Nephron (organoid): ENCODE results near the gene TOGARAM1.

ENCODE experiments used
- H3K27ac Mint-ChIP-seq, 3 experiments: 2 replicates each; pipeline ENCODE4 v1.8.0; 2020; ENCODE audit warnings: mixed read lengths in 3 of 3, mild to moderate bottlenecking in 2 of 3, moderate library complexity in 1 of 3
- H3K27me3 Mint-ChIP-seq: 2 replicates; pipeline ENCODE4 v1.8.0; 2021; ENCODE audit warnings: low read depth, mild to moderate bottlenecking, moderate library complexity, mixed read lengths
- H3K36me3 Mint-ChIP-seq: 2 replicates; pipeline ENCODE4 v1.8.0; 2020; ENCODE audit warnings: low read depth, mixed read lengths
- H3K4me1 Mint-ChIP-seq: 2 replicates; pipeline ENCODE4 v1.8.0; 2020; ENCODE audit warnings: mixed read lengths
- H3K4me3 Mint-ChIP-seq, 3 experiments: 2 replicates each; pipeline ENCODE4 v1.8.0; 2020; ENCODE audit warnings: mild to moderate bottlenecking in 3 of 3, mixed read lengths in 3 of 3, moderate library complexity in 2 of 3
- H3K9me3 Mint-ChIP-seq: 2 replicates; pipeline ENCODE4 v1.8.0; 2020; ENCODE audit warnings: mixed read lengths
- TF ChIP-seq, protein P1 (sequence below), 3 experiments: fragments of 200-600 bp; sonication (generic); IDR thresholded peaks; one replicate each; pipeline ENCODE4 v1.5.0; 2021; ENCODE audit warnings: antibody characterized with exemption in 3 of 3; ENCODE audit not compliant: unreplicated experiment in 3 of 3

TOGARAM1 gene

DNA sequence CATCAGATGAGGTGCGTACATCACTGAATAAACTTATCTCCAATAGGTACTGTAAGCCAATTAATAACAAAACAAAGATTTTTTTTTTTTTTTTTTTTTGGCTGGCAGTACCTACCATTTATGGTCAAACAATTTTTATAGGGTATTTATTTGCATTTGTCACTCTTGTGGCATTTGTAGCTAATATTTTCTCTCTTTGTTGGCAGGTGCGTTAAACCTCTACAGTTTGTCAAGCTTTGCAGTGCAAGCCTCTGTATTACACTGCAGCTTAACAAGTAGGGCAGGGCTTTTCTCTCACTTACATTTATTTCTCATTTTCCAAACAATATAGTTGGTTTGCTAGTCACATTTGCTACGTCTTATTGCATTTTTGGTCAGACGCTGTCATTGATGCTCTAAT lies 134.2 kb downstream of the TOGARAM1 start:
- no peaks in the 10 kb centered on the region for H3K27me3 Mint-ChIP-seq
- no peak overlapping the region for H3K4me3 Mint-ChIP-seq
- peaks cover 82% of the 10 kb centered on the region for H3K36me3 Mint-ChIP-seq
- no peak overlapping the region for H3K27ac Mint-ChIP-seq
- H3K4me1 Mint-ChIP-seq = no peaks in the 10 kb centered on the region
- TF ChIP-seq, protein P1, sequence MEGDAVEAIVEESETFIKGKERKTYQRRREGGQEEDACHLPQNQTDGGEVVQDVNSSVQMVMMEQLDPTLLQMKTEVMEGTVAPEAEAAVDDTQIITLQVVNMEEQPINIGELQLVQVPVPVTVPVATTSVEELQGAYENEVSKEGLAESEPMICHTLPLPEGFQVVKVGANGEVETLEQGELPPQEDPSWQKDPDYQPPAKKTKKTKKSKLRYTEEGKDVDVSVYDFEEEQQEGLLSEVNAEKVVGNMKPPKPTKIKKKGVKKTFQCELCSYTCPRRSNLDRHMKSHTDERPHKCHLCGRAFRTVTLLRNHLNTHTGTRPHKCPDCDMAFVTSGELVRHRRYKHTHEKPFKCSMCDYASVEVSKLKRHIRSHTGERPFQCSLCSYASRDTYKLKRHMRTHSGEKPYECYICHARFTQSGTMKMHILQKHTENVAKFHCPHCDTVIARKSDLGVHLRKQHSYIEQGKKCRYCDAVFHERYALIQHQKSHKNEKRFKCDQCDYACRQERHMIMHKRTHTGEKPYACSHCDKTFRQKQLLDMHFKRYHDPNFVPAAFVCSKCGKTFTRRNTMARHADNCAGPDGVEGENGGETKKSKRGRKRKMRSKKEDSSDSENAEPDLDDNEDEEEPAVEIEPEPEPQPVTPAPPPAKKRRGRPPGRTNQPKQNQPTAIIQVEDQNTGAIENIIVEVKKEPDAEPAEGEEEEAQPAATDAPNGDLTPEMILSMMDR (IDR thresholded peaks at IDR 0.05; ENCODE audit: unreplicated experiment in 3 of 3) = no peak
- no peaks in the 10 kb centered on the region for H3K9me3 Mint-ChIP-seq

DNA sequence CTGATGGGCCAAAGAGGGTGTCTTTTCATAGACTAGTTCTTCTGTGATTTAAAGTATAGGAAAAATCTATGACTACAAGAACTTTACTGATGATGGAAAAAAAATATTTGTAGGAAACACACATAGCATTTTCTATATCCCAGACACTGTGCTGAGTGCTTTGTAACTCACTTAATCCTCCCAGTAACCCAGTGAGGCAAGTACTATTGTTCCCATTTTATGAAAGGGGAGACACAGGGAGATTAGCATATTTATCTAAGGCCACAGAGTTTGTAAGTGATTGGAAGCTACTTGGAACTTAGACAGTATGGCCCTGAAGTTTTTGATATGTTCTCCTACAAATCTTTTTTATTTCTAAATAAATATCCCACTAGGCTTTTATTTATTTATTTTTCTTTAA lies 141.8 kb downstream of the TOGARAM1 start:
- TF ChIP-seq, protein P1 (IDR thresholded peaks at IDR 0.05; ENCODE audit: unreplicated experiment in 3 of 3) = no peak
- H3K36me3 Mint-ChIP-seq = peaks cover 69% of the 10 kb centered on the region
- no peak overlapping the region for H3K4me3 Mint-ChIP-seq
- H3K27ac Mint-ChIP-seq = peak overlapping the region in 1 of 3 experiments; percentile 30
- no peaks in the 10 kb centered on the region for H3K9me3 Mint-ChIP-seq
- H3K27me3 Mint-ChIP-seq = no peaks in the 10 kb centered on the region
- H3K4me1 Mint-ChIP-seq = no peaks in the 10 kb centered on the region

DNA sequence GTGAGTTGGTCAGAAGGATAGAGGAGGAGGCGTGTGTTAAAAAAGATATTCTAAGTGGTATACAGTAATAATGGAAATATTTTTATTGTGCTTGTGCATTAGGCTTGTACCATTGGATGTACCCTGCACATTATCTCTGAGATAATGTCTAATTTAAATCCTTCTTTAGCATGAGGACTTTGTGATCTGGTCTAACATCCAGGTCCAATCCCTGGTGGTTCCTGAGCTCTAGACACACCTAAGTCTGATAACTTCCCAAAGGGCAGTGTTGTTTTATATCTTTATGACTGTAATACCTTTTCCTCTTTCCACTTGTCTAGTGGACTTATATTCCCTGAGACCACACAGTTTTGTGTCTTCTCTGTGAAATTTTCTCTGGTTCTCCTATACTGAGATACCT lies 142.6 kb downstream of the TOGARAM1 start:
- H3K4me3 Mint-ChIP-seq = no peak overlapping the region
- H3K9me3 Mint-ChIP-seq = no peaks in the 10 kb centered on the region
- H3K27me3 Mint-ChIP-seq = no peaks in the 10 kb centered on the region
- H3K36me3 Mint-ChIP-seq = peaks cover 65% of the 10 kb centered on the region
- H3K27ac Mint-ChIP-seq = no peak overlapping the region
- no peaks in the 10 kb centered on the region for H3K4me1 Mint-ChIP-seq
- TF ChIP-seq, protein P1 (IDR thresholded peaks at IDR 0.05; ENCODE audit: unreplicated experiment in 3 of 3) = no peak

DNA sequence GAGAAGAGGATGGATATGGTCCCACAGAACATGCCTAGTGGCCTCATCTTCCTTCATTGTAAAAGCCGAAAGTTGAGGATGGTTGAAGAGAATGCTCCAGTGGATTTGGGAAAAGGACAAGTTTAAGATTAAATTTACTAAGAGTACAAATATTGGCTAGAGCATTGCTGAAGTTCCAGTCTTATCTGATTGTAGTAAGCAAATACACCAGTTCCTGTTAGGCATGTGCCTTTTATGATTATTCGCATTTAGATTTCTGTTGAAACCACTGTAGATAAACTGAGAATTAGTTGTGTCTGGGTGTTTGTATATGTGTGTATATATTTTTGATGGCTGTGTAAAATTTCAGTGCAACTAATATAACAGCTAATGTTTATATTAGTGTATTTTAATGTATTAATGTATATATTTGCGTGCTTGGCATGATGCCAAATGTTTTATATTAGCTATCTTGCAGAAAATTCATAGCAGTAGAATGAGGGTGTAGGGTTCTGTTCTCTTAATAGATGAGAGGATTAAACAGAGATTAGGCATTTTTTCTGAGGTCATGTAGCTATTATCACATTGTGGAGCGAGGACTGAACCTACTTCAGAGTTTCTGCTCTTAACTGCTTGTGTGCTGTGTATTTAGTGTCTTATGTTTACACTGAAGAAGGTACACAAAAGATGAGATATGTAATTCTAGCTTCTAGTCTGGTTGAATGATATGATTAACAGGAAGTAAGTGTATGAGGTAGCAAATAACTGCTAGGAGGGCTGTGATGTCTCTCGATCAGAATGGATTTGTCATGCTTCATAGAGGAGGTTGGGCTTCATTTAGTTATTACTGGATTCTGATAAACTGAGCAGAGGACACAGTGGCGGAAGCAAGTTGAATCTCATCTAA lies 151.1 kb downstream of the TOGARAM1 start:
- H3K27ac Mint-ChIP-seq = peak overlapping the region in 1 of 3 experiments; percentile 18
- no peak overlapping the region for H3K4me3 Mint-ChIP-seq
- no peaks in the 10 kb centered on the region for H3K9me3 Mint-ChIP-seq
- H3K27me3 Mint-ChIP-seq = no peaks in the 10 kb centered on the region
- peaks cover 64% of the 10 kb centered on the region for H3K36me3 Mint-ChIP-seq
- no peaks in the 10 kb centered on the region for H3K4me1 Mint-ChIP-seq
- TF ChIP-seq, protein P1 (IDR thresholded peaks at IDR 0.05; ENCODE audit: unreplicated experiment in 3 of 3) = no peak

DNA sequence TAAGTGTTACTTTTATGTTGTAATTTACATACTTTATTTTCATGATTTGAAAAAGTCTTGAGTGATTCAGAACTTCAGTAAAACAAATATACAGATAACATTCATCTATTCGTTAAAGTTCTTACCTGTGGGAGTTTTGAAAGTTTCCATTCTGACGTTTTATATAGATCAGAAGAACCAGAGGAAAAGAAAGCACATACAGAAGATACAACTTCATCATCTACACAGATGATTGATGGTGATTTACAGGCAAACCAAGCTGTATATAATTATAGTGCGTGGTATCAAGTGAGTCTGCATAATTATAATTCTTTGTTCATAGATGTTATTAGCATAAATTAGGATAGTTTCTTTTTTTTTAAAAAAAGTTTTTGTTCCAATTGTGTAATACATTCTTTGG lies 152.3 kb downstream of the TOGARAM1 start:
- H3K4me3 Mint-ChIP-seq = no peak overlapping the region
- no peaks in the 10 kb centered on the region for H3K9me3 Mint-ChIP-seq
- peaks cover 69% of the 10 kb centered on the region for H3K36me3 Mint-ChIP-seq
- no peak overlapping the region for H3K27ac Mint-ChIP-seq
- TF ChIP-seq, protein P1 (IDR thresholded peaks at IDR 0.05; ENCODE audit: unreplicated experiment in 3 of 3) = no peak
- no peaks in the 10 kb centered on the region for H3K27me3 Mint-ChIP-seq
- no peaks in the 10 kb centered on the region for H3K4me1 Mint-ChIP-seq

DNA sequence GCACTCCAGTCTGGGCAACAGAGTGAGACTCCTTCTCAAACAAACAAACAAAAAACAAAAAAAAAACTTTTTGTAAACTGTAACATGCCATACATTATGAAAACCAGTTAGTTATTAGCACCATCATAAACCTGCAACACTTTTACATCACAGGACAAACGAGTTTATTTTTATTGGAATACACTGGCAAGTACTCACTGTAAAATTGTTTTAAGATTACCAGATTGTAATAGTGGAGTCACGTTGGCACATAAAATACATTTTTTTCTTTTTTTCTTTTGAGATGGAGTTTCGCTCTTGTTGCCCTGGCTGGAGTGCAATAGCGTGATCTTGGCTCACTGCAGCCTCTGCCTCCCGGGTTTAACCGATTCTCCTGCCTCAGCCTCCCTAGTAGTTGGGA lies 156.6 kb downstream of the TOGARAM1 start:
- H3K27me3 Mint-ChIP-seq = no peaks in the 10 kb centered on the region
- no peak overlapping the region for H3K27ac Mint-ChIP-seq
- H3K4me1 Mint-ChIP-seq = no peaks in the 10 kb centered on the region
- no peaks in the 10 kb centered on the region for H3K9me3 Mint-ChIP-seq
- H3K36me3 Mint-ChIP-seq = peaks cover 77% of the 10 kb centered on the region
- TF ChIP-seq, protein P1 (IDR thresholded peaks at IDR 0.05; ENCODE audit: unreplicated experiment in 3 of 3) = no peak
- no peak overlapping the region for H3K4me3 Mint-ChIP-seq
